Measurements from ENCODE around the gene MAOB.
A peak's percentile ranks its signal among the peaks of the same experiment; 100 is the strongest.
"Not testable (repeated sequence)": the region's sequence is repeated elsewhere in the genome, so short reads cannot be mapped to it uniquely, and the experiment has no call there.

The MAOB gene

DNA sequence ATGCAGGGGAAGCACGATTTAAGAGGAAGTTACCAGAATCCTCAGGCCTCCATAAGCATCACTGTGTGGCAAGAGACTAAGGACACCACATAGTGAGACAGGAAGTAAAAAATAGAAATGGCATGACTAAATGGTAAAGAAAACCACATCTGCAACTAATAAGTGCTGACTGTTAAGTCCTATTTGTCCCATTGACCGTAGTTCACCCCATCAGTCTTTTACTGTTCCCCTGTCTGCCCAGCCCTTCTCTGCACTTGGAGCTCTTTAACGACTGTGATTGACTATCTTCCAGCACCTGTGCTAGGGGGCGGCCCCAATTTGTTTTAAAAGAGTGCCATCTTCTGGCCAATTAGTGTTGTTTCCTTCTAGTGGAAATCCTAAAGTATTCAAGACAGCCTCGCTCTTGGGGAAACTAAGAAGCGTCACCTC, 132.0 kb downstream of the MAOB start:
- DNase-seq, result peak; percentile 34 to 45

DNA sequence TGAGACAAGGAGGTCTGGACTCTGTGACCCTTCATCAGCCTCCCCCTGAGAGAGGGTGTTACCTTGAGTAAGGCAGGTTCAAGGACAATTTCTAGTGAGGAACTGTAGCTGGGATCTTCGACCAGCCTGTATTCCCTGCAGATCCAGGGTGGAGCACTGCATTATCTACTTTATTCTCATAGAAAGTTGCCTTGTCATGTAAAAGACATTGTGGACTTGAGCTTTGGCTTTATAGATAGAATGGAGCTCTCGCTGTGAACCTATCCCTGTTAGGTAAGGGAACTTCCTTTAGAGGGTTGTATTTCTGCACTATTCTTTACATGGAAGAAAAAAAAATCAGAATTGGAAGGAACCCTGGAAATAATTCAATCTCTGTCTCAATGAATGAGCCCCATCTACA, 134.8 kb downstream of the MAOB start:
- DNase-seq, result no peak

DNA sequence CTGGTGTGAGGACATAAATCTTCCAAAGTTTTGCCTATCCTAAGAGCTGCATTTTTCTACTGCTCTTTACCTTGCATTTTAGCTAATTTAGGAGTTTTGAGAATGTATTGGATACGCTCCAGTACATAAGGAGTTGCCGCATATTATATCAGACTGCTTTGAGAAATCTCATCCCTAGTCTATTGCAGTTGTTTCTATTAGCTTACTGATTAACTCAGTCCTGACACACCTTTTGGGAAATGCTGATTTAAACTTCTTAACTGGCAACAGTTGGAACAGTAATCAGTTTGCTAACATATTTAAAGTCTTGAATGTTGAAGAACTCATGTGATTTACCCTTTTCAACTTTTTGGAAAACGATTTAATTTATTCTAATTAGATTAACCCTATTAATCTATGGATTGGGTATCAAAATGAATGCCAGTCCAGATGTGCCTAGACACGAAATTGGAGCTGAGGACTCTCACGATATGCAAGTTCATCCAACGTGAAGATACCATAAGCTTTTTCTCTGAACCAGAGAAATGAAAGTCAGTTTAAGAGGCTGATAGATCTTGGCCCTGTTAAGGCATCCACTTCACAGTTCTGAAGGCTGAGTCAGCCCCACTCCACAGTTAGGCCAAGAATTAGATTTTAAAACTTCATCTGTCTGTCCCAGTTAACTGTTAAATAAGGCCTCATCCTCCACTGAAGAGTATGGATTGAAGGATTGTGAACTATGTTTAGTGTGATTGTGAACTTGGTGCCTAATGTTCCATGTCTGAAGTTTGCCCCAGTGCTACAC, 136.1 kb downstream of the MAOB start:
- no peak for DNase-seq

DNA sequence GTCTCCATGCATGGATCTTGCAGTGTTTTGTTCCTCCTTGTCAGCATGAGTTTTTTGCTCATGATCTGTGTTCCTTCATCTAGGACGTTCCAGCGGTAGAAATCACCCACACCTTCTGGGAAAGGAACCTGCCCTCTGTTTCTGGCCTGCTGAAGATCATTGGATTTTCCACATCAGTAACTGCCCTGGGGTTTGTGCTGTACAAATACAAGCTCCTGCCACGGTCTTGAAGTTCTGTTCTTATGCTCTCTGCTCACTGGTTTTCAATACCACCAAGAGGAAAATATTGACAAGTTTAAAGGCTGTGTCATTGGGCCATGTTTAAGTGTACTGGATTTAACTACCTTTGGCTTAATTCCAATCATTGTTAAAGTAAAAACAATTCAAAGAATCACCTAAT, 138.0 kb downstream of the MAOB start:
- DNase-seq, result no peak

DNA sequence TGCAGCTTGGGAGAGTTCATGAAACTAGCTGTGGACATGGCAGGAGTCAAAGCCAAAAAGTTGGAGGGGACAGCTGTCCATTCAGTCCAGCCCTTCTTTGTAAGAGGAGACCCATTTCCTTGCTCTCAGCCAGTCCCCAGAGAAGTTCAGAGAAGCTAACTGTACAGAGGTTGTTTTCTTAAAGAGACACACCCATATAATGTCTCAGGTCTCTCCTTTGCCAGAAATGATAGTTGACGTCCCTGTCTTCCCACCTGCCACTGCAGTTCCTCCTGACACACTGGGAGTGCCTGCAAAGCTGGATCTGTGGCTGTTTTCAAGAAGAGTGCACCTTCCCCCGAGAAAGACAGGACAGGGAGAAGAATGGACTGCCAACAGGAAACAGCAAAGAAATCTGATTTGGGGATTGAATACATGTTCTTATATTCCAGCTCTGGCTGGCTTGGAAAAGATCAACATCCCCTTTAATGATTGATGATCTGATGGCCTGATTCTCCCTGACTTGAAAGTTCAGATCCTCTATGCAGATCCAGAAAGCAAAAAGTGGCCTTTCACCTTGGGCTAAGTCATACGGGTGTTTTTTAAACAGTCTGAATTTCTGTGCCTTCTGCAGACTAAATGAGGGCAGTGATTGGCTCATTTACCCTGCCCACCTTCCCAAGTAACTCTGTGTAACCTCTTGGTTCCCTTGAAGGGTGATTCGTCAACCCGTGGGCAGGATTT, 139.0 kb downstream of the MAOB start:
- DNase-seq, result no peak

DNA sequence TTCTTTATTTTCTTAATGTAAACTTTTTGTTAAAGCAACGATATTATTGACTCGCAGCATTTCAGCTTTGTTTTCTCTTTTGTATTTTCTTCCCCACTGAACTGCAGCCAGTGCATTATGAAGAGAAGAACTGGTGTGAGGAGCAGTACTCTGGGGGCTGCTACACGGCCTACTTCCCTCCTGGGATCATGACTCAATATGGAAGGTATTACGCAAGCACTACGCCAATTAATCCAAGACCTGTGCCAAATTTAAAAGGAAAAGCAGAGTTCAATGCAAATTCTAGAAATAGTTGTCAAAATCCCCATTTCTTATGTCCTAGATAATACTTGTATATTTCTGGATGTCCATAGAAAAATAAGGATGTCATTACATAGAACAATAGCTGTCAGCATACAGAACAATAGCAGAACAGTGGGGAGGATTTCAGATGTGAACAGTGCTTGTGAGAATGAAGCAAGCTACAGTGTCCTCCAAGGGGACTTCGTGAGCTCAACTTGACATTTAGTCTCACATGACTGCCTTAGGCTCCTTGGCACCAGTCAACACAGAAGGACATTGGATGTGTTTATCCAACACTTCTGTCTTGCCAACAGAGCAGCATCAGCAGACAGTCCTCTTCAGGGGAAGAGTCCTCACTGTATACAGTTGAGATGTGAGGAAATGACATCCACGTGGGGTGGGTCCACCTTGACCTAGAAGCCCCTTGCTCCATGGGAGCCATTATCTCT, 140.2 kb downstream of the MAOB start:
- DNase-seq, result no peak

DNA sequence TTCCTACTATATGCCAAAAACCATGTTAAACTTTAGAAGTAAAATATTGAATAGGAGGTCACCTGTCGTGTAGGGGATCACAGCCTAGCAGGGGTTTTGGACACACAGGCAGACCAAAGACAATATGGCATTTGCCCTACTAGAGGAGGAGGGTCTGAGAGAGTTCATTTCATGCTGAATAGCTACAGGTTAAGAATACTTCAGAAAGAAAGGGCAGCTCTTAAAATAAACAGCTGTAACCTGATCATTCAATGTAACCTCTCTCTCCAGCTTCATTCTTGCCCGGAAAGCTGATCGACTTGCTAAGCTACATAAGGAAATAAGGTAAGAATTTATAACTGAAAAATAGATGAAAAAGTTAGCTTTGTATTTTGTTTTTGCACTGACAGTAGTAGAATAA, 146.3 kb downstream of the MAOB start:
- no peak for DNase-seq

DNA sequence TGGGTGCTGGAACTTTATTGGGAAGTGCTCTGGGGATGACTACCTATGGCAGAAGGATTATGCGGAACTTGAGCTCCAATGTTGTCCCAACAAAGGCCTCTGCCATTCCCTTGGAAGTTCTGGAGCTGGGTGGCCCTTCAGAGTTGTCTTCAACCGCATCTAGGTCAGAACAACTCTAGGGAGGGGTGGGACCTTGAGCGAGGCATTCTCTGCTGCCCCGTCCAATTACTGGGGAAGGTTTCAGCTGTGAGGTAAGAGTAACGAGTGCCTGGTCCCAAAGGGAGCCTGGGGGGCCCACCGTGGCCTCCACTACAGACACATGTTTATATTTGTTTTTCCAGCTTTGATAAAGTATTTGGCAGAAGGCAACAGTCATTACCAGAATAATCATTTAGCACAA, 146.7 kb downstream of the MAOB start:
- DNase-seq, result no peak

DNA sequence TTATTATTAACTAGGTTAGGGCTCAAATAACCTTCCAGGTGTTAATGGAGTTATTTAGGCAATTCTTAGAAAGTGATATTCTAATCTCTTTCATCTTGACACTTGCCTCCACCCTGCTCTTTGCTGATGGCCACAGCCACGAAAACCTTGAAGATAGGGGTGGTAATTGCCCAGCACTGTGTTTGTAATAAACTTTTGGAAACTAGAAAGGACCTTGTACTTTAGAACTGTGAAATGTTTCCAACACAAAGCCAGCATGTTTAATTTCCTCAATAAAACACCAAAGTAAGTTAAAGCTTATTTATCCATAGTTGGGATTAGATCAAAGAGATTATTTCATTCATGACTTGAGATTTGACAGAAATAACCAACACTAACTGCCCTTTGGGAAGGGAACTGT, 147.8 kb downstream of the MAOB start:
- DNase-seq, result no peak

DNA sequence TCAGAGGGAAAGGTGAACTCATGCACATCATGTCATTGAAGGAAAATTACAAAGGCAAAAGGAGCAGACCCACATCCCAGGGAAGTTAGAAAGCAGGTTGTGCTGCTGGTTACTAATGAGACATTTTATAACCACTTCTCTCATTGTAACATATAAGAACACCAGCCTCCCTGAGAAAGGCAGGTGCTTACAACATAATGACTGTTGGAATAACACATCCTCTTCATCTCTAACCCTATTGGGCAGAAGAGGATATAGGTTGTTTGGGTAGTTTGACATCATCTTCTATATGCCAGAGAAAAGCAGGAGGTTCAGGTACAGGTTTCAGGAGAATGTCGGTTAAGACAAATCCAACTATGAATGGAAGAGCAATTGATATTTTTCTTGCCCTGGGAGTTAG, 148.6 kb downstream of the MAOB start:
- no peak for DNase-seq

DNA sequence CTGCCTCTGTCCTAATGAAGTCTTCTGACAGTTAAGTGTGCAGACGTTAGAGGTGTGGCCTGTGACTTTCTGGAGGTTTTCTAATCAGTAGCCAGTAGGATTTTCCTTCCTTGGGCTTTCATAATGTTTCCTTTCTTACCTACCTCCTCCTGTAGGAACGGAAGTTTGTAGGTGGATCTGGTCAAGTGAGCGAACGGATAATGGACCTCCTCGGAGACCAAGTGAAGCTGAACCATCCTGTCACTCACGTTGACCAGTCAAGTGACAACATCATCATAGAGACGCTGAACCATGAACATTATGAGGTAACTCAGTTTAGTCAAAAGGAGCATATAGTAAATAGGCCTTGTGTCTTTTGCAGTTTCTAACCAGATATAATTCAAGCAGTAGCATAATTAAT, 151.2 kb downstream of the MAOB start:
- no peak for DNase-seq

DNA sequence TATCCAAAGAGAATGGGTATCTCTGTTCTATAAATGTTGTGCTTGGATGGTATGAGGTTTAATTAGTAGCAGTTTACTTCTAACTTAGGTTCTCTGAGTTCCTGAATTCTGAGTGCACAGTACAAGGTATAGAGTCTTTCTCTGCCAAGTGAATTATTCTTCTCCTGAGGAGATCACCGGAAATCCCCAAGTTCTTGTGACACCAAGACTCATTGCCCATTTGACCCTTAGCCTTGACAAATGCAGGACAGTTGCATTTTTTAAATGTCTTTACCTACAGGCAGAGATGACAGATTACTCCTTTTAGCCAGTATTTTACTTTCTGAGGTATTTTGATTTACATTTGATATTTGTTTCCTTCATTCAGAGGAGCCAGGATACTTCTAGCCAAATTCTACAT, 153.3 kb downstream of the MAOB start:
- no peak for DNase-seq

DNA sequence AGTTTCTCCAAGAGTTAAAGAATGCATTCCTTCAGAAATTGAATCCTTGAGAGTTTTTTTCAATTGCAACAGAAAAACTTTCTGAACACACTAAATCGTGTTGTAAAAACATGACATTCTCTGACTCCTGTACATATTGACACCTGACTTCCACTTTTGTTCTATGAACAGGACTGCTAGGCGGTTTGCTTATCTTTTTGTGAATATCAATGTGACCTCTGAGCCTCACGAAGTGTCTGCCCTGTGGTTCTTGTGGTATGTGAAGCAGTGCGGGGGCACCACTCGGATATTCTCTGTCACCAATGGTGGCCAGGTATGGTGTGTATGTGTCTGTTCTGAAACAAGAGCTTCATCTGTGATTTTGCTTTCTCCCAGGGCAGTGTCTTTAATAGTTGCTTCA, 154.2 kb downstream of the MAOB start:
- DNase-seq, result no peak

DNA sequence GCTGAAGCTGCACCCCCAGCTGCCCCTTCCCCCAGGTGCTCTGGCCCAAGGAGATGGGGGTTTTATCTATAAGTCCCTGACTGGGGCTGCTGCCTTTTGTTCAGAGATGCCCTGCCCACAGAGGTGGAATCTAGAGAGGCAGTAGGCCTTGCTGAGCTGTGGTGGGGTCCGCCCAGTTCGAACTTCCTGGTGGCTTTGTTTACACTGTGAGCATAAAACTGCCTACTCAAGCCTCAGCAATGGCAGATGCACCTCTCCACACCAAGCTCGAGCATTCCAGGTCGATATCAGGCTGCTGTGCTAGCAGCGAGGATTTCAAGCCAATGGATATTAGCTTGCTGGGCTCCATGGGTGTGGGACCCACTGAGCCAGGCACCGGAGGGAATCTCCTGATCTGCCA, 155.0 kb downstream of the MAOB start:
- DNase-seq, result not testable (repeated sequence)

DNA sequence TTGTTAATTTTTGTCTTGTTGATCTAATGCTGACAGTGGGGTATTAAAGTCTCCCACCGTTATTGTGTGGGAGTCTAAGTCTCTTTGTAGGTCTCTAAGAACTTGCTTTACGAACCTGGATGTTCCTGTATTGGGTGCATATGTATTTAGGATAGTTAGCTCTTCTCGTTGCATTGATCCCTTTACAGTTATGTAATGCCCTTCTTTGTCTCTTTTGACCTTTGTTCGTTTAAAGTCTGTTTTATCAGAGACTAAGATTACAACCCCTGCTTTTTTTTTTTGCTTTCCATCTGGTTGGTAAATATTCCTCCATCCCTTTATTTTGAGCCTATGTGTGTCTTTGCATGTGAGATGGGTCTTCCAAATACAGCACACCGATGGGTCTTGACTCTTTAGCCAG, 157.0 kb downstream of the MAOB start:
- DNase-seq, result not testable (repeated sequence)

DNA sequence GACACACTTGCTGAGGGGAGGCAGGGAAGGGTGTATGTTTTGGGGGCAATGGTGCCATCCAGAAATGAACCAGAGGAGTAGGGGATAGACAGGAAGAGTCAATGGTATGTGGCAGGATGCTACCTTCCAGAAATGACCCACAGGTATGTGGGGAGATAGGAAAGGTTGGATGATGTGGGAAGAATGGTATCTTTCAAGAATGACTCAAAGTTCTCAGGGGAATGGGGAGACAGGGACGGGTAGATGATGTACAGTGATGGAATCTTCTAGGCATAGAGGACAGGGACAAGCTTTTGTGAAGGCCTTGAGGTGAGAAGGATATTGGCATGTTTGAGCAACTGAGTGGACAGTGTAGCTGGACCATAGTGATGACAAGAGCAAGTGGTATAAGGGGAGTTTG, 161.3 kb downstream of the MAOB start:
- no peak for DNase-seq

DNA sequence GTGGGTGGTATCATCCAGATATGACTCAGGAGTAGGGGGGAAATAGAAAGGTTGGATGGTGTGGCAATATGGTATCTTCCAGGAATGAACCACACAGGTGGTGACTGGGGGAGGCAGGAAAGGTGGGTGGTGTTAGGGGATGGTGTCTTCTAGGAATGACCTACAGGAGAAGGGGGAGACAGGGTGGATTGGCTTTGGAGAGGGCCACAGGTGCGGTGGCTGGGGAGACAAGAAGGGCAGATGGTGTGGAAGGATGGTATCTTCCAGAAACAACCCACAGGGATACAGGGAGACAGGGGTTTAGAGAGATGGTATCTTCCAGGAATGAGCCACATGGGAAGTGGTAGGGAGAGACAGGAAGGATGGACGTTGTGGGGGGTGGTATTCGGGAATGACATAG, 162.2 kb downstream of the MAOB start:
- DNase-seq, result no peak

DNA sequence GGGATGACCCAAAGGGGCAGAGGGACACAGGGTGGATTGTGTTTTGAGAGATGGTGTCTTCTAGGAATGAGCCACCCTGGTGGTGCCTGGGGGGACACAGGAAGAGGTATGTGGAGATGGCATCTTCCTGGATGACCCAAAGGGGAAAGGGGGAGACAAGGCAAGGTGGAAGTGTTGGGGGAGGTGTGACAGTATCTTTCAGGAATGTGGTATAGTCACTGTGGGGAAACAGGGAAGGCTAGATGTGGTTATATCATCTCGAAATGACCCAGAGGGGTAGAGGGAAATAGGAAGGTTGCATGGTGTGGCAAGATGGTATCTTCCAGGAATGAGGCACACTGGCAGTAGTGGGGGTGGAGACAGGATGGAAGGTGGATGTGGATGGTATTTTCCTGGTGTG, 163.3 kb downstream of the MAOB start:
- no peak for DNase-seq

DNA sequence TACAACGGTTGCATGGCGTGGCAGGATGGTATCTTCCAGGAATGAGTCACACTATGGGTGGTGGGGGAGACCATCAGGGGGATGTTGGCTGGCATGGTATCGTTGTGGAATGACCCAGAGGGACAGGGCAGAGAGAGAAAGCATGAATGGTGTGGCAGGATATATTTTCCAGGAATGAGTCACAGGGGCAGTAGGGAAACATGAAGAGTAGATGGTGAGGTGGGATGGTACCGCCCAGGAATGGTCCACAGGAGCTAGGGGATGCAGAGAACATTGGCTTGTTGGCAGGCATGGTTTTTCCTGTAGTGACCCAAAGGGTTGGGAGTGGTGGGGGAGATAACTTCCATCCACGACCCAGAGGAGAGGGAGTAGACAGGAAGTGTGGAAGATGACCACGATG, 163.7 kb downstream of the MAOB start:
- no peak for DNase-seq

DNA sequence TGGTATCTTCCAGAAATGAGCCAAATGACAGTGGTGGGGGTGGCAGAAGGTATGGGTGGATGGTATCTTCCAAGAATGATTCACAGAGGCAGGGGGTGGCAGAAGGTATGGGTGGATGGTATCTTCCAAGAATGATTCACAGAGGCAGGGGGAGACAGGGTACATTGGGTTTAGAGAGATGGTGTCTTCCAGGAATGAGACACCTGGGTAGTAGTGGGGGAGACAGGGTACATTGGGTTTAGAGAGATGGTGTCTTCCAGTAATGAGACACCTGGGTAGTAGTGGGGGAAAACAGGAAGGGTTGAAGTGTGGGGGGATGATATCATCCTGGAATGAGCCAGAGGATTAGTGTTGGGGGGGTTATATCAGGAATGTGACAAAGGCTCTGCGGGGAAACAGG, 164.2 kb downstream of the MAOB start:
- no peak for DNase-seq

DNA sequence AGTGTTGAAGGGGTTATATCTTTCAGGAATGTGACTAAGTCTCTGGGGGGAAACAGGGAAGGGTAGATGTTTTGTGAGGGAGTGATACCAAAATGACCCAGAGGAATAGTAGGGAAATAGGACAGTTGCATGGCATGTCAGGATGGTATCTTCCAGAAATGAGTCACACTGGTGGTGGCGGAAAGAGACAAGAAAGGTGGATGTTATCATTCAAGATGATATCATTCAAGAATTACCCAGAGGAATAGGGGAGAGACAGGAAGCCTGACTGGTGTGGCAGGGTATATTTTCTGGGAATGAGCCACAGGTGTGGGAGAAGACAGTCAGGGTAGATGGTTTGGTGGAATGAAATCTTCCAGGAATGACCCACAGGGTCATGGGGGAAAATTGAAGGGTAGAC, 165.1 kb downstream of the MAOB start:
- DNase-seq, result no peak

DNA sequence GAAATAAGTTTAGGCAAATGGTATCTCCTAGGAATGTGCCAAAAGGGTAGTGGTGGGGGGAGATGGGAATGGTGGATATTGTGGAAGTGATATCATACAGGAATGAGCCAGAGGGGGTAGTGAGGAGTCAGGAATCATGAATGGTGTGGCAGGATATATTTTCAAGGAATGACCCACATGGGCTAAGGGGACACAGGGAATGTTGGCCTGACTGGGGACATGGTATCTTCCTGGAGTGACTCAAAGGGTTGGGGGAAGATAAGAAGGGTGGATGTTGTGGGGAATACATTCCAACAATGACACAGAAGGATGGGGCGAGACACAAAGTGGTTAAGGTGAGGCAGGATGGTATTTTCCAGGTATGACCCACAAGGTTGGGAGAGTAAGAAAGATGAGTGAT, 165.6 kb downstream of the MAOB start:
- no peak for DNase-seq
